Panc1 (cell line): ENCODE measurements around the gene TAC3. TPM values are rescaled to one million over a fixed set of nuclear protein-coding genes. Genes with fewer than 3 reads are reported as not detected.
"Not testable (repeated sequence)": the region's sequence is repeated elsewhere in the genome, so short reads cannot be mapped to it uniquely, and the experiment has no call there.

Experiments
- ATAC-seq: fragments of 200-7000 bp; cut with Tn5 transposase; 2 replicates; pipeline ENCODE4 v1.9.1; 2020; ENCODE audit warnings: mild to moderate bottlenecking, moderate library complexity
- BruUV-seq: library from RNA; stranded (reverse); fragments of 400-500 nt; replicated peaks from 2 replicates; lab custom pipeline; 2021; lab: Mats Ljungman, UMichigan
- CTCF ChIA-PET: fragments of 300-600 bp; sonication (Branson Sonifier 250); formaldehyde crosslinking; loops from one replicate; lab custom pipeline; 2022; ENCODE audit warnings: antibody characterized with exemption; lab: Charles Lee
- POLR2A ChIA-PET: fragments of 300-600 bp; sonication (Branson Sonifier 250); formaldehyde crosslinking; loops from one replicate; lab custom pipeline; 2022; ENCODE audit warnings: antibody characterized with exemption; lab: Charles Lee
- DNase-seq: peaks from one replicate; pipeline ENCODE4 v3.0.0-alpha.2; 2010; ENCODE audit warnings: low read depth, low spot score
- H3K27ac ChIP-seq: 2 replicates; pipeline ENCODE4 v1.5.1; 2011; ENCODE audit warnings: mild to moderate bottlenecking, low read length, inconsistent platforms
- H3K27me3 ChIP-seq: fragments of 200-500 bp; sonication (Bioruptor generic); 2 replicates; pipeline ENCODE4 v1.6.0; 2014; ENCODE audit warnings: low read length, inconsistent platforms; ENCODE audit not compliant: control insufficient read depth, insufficient read depth
- H3K36me3 ChIP-seq: fragments of 200-500 bp; sonication (Bioruptor generic); 2 replicates; pipeline ENCODE4 v1.5.1; 2014; ENCODE audit warnings: inconsistent platforms, mild to moderate bottlenecking, low read length, moderate library complexity; ENCODE audit not compliant: control insufficient read depth, insufficient read depth
- H3K4me1 ChIP-seq: 2 replicates; pipeline ENCODE4 v1.5.1; 2011; ENCODE audit warnings: inconsistent platforms, mild to moderate bottlenecking, low read length, moderate library complexity; ENCODE audit not compliant: control insufficient read depth, insufficient read depth
- H3K4me3 ChIP-seq, 2 experiments: 2 replicates each; pipeline ENCODE4 v1.5.1; 2011 to 2012; ENCODE audit warnings: low read depth in 2 of 2, low read length in 2 of 2, mild to moderate bottlenecking in 2 of 2, inconsistent platforms in 1 of 2, moderate library complexity in 1 of 2
- H3K9me3 ChIP-seq: fragments of 200-500 bp; sonication (Bioruptor generic); 2 replicates; pipeline ENCODE4 v1.5.1; 2014; ENCODE audit warnings: low read depth, mild to moderate bottlenecking, inconsistent platforms, low read length, moderate library complexity; ENCODE audit not compliant: control insufficient read depth, insufficient read depth
- CTCF ChIP-seq: fragments of 450-650 bp; IDR thresholded peaks from 2 replicates; pipeline ENCODE4 v1.5.1; 2017; ENCODE audit warnings: mild to moderate bottlenecking
- POLR2AphosphoS5 ChIP-seq: IDR thresholded peaks from 2 replicates; pipeline ENCODE4 v1.6.1; 2012; ENCODE audit warnings: mild to moderate bottlenecking, low read depth, low read length, moderate library complexity
- REST ChIP-seq, 2 experiments: IDR thresholded peaks; 2 replicates each; pipeline ENCODE4 v1.6.1; 2011 to 2012; ENCODE audit warnings: low read depth in 2 of 2, control low read depth in 1 of 2, low read length in 1 of 2, mild to moderate bottlenecking in 1 of 2, moderate library complexity in 1 of 2; ENCODE audit not compliant: insufficient read depth in 1 of 2
- TCF7L2 ChIP-seq: IDR thresholded peaks from 2 replicates; pipeline ENCODE4 v1.6.1; 2011; ENCODE audit warnings: mild to moderate bottlenecking, low read depth, low read length, inconsistent platforms
- in situ Hi-C: cut with HindIII; loops from 2 replicates; pipeline ENCODE4 v1.10.0; 2016; ENCODE audit warnings: low sequenced_read_pairs, low pct_unique_long_range_greater_than_20kb
- intact Hi-C: fragments of 100-400 bp; cut with micrococcal nuclease; formaldehyde crosslinking; loops from one replicate; pipeline ENCODE4 v1.10.0; 2022; ENCODE audit not compliant: unreplicated experiment
- total RNA-seq: library from RNA; stranded (reverse); gene quantifications from one replicate; pipeline ENCODE4 v1.2.1, GENCODE V29; 2021; ENCODE audit not compliant: unreplicated experiment

Gene TAC3
- total RNA-seq, 1 experiment from 2014 or later, result not detected

- H3K4me3 ChIP-seq, result no peak overlapping the region
- ChIA-PET POLR2A (no interaction called here), CTCF (interaction anchor here (0.5 to 1.1 kb wide), 5 partner anchors 147 to 229 kb away, joined by 3 to 13 read pairs (median 6); partner anchors contain the start of gene HSD17B6)
- no peaks in the 10 kb centered on the region; the same call in 1 of the 2 replicates for H3K27me3 ChIP-seq
- TF ChIP-seq TCF7L2 (no peak), POLR2AphosphoS5 (no peak), CTCF (peak; percentile 97)
- intact Hi-C loops (loop anchor here (2.0 to 5.0 kb wide), 2 partner anchors 145 to 229 kb away; no protein-coding TSS in a partner anchor), in situ Hi-C loops (no loop called here)
- peak; percentile 91 for ATAC-seq
- H3K4me1 ChIP-seq, result no peaks in the 10 kb centered on the region
- no peak overlapping the region for H3K27ac ChIP-seq
- no TSS peak for BruUV-seq
- H3K36me3 ChIP-seq, result no peaks in the 10 kb centered on the region
- peak; percentile 39 for DNase-seq
- H3K9me3 ChIP-seq, result no peaks in the 10 kb centered on the region
These were observed 28.7 kb downstream of the TAC3 start for GRCh38 chr12:56987551-56988053.

- CTCF ChIA-PET, result interaction anchor here (0.8 to 1.1 kb wide), 4 partner anchors 147 to 229 kb away, joined by 3 to 13 read pairs (median 6); partner anchors contain the start of gene HSD17B6
- POLR2A ChIA-PET, result no interaction called here
- Histone ChIP-seq H3K27me3 (no peaks in the 10 kb centered on the region; the same call in 1 of the 2 replicates), H3K36me3 (no peaks in the 10 kb centered on the region), H3K9me3 (no peaks in the 10 kb centered on the region), H3K27ac (no peak overlapping the region), H3K4me3 (no peak overlapping the region), H3K4me1 (no peaks in the 10 kb centered on the region)
- DNase-seq (no peak), ATAC-seq (no peak)
- intact Hi-C loops, result loop anchor here (2.0 to 5.0 kb wide), 2 partner anchors 145 to 228 kb away; no protein-coding TSS in a partner anchor
- in situ Hi-C loops, result no loop called here
- BruUV-seq, result no TSS peak
- TF ChIP-seq REST (IDR thresholded peaks at IDR 0.05; ENCODE audit: insufficient read depth in 1 of 2, low read depth in 2 of 2, low read length in 1 of 2), result no peak
These were observed 29.3 kb downstream of the TAC3 start for GRCh38 chr12:56987011-56987410.

GRCh38 chr12:56985714-56986113 is 30.6 kb downstream of the TAC3 start:
- H3K27me3 ChIP-seq, in situ Hi-C loops, H3K9me3 ChIP-seq, POLR2A ChIA-PET, H3K36me3 ChIP-seq, H3K4me1 ChIP-seq, BruUV-seq, H3K4me3 ChIP-seq, H3K27ac ChIP-seq: not testable (repeated sequence)
- CTCF ChIA-PET, result interaction anchor here (0.5 to 0.6 kb wide), 4 partner anchors 32 to 229 kb away, joined by 3 to 8 read pairs (median 5); no protein-coding TSS in a partner anchor
- peak; percentile 13 for DNase-seq
- intact Hi-C loops, result loop anchor here (2.0 to 5.0 kb wide), 2 partner anchors 143 to 227 kb away; no protein-coding TSS in a partner anchor
- ATAC-seq, result peak; percentile 82
